HTERT RPE-1 (cell line): ENCODE results near the gene CNP.

Experiments
- in situ Hi-C: fragments of 300-500 bp; cut with MboI; formaldehyde crosslinking; loops from 4 replicates; pipeline ENCODE4 v1.14.3; 2020; ENCODE audit warnings: low sequenced_read_pairs

CNP gene

DNA sequence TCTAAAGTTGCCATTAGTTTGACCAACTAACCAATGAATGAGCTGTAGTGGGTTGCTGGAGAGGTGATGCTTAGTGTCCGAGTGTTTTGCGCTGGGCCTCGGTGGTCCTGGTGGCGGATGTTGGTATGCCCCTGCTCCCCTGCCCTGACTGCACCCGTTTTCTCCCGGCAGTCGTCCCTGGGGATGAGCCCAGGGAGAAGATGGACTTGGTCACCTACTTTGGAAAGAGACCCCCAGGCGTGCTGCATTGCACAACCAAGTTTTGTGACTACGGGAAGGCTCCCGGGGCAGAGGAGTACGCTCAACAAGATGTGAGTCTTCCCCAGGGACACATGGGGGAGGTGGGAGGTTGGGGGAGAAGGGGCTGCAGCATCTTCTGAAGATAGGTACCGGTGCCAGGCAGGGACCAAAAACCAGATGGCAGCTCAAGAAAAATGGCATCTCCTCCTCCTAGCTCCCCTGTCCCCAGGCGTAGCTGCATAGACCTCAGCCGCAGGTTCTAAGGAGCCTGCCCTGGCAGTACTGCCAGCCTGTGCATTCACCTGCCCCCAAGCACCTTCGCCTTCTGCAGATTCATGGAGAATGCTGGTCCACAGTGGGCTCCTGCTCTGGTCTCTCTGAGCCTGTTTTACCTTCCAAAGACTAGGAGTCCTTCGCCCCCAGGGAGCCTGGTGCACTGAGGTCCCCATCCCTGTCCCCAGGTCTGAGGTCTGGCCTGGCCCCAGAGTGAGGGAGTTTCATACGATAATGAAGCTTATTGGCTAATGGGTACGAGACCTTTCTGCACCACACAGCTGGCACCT lies 5.3 kb downstream of the CNP start:
- in situ Hi-C loops = no loop called here

DNA sequence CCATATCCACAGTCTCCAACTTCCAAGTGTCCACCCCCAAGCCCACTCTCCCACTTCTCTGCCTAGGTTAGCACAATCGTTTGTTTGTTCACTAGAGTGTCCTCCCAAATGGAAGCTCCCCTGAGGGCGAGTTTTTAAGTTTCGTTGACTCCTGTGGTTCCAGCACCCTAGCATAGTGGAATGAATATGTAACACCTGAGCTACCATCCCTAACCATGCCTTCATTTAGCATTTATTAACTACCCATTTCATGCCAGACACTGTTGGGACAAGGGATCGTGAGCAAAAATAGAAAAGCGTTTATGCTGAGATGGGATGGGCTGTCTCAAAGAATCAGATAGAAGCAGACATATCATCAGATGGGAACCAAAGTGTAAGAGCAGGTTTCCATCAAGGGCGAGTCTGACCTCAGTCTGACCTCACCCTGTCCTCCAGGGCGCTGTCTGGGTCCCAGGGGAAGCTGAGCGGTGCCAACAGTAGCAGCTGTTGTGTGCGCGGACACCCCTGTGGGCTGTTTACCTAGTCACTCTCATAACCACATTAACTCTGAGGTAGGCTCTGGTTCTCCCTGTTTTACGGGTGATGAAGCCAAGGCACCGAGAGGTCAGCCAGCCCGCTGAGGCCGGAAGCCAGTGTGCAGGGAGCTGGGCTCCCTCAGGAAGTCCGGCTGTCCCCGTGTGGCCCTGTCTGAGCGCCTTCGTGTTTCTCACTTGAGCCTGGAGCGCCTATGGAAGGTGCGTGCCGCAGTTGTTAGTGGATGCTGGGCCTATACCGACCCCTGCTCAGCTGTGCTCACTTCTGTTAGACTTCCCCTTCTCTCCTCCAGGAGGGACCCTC lies 6.2 kb downstream of the CNP start:
- in situ Hi-C loops = no loop called here

GRCh38 chr17:41973408-41973811 lies 6.8 kb downstream of the CNP start:
- in situ Hi-C loops = no loop called here

GRCh38 chr17:41974031-41974430 lies 7.4 kb downstream of the CNP start:
- in situ Hi-C loops = no loop called here

DNA sequence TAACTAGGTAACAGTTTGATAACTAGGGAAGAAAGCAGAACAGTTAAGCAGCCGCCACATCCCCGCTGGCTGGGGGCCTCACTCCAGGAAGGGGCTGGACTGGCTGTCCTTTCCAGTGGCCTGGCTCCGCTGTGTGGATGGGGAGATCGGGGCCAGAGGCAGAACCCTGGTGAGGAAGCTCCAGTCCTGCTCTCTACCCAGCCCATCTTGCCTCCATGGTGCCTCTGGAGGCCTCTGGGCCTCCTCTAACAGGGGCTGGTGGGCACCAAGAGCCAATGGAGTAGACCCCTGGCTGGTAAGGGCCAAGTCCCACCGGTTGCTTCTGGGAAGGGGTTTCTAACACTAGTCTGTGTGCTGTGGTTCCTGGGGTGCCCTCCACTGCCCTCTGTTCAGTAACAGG lies 8.1 kb downstream of the CNP start:
- in situ Hi-C loops = no loop called here

DNA sequence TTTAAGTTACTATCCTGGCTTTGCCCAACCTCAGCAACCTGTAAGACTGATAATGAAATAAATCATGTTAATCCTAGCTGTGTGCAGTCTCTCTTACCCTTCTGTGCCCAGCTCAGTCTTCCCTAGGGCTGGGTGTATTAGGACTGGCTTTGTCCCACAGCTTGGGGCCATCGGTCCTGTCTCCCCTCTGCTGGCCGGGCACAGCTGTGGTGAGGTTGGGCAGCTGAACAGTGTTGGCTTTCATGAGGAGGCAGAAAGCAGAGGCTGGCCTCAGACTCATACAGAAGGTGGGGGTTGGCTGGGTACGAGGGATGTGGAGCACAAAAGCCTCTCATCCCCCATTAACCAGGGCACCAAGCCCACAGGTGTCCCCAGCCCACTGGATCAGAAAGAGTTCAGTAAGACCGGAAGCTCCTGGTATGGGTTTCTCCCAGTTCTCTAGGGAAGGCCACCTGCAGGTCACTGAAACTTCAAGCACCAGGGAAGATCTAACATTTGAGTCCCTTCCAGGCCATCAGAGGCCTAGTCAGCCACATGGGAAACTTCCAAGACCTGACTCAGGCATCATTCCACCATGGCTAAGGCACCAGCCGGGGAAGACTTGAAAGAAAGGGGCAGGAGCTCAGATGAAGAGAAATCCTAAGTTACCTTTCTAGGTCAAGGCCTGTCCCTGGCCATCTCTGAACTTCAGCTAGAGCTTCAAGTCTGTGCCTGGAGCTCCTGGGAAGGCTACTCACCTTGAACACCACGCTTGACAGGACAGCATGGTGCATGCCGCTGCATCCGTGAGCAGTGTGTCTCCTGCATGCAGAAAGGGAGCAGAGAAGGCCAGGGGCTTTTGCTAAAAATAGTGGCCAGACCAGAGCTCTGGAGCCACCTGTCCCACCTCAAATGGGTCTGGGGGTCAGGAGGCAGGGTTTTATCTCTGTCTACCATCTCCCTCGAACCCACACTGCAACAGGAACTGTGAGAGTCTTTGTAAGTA lies 8.8 kb downstream of the CNP start:
- in situ Hi-C loops = no loop called here

- in situ Hi-C loops = no loop called here
Observed at GRCh38 chr17:41976142-41976768, 9.7 kb downstream of the CNP start.

DNA sequence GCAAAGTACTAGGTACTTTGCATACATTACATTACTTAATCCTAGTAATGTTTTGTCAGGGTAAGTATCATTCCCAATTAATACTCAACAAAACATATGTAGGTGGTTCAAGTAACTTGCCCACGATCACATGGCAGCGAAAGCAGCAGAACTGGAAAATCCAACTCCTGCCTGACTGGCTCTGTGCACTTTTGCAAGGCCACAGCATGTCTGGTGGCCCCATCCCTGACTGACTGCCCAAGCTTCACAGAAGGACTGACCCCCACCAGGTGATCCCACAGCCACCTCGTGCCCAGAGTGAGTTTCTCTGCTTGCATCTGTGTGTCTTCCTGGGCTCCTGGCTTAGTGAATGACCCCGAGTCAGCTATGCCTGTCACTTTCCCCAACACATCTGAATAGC lies 11.4 kb downstream of the CNP start:
- in situ Hi-C loops = no loop called here

GRCh38 chr17:41982026-41982760 lies 15.6 kb downstream of the CNP start:
- in situ Hi-C loops = no loop called here

DNA sequence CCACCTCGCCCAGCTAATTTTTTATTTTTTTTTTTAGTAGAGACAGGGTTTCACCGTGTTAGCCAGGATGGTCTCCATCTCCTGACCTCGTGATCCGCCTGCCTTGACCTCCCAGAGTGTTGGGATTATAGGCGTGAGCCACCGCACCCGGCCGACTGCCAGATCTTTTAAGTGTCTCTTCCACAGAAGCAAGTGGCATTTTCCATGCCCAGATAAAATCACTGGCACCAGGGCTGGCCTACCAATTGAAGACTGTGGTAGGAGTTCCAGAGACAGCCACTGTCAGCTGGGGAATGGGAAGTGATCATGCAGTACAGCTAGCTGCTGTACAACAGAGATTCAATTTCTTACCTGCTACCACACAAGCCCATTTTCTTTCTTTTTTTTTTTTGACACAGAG lies 17.9 kb downstream of the CNP start:
- in situ Hi-C loops = no loop called here

DNA sequence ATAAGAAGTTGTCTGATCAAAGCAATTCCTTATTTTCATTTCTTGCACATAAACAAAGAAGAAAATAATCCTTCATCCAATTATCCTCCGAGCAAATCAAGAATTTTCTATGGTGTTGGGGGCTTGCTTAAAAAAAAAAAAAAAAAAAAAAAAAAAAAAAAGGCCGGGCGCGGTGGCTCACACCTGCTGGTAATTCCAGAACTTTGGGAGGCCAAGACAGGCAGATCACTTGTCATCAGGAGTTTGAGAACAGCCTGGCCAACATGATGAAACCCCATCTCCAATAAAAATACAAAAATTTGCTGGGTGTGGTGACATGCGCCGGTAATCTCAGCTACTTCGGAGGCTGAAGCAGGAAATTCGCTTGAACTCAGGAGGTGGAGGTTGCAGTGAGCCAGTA lies 19.3 kb downstream of the CNP start:
- in situ Hi-C loops = no loop called here

DNA sequence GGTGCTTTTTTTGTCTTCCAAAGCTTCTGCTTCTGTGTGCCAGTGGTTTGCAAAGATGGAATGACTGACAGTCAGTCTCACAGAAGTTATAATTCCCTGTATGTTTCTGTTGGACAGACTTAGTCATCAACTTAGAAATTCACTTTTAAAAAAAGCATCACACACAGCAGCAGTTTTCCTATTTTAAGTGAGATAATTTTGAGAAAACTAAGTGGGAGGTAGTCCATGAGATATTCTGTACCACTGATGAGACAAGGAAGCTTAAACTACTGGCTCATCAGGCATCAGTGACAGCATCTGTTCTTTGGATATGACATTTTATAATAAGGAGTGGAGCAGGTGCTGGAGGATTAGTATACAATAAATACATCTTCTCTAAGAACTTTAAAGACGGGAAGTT lies 20.0 kb downstream of the CNP start:
- in situ Hi-C loops = no loop called here

- in situ Hi-C loops = no loop called here
Observed at GRCh38 chr17:41987642-41988041, 21.0 kb downstream of the CNP start.

- in situ Hi-C loops = no loop called here
Observed at GRCh38 chr17:41988418-41988817, 21.8 kb downstream of the CNP start.

GRCh38 chr17:41989702-41990419 lies 23.3 kb downstream of the CNP start:
- in situ Hi-C loops = no loop called here

GRCh38 chr17:41992576-41992975 lies 26.0 kb downstream of the CNP start:
- in situ Hi-C loops = no loop called here

DNA sequence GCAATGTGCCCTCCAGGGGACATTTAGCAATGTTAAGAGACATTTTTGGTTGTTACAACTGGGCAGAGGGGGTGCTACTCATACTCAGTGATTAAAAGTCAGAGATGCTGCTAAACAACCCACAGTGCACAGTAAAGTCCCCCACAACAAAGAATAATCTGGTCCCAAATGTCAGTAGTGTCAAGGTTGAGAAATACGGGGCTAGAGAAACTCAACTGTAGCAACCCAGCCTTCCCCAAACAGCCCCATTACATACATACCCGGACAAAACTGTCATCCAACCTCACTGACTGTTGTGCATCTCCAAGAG lies 30.2 kb downstream of the CNP start:
- in situ Hi-C loops = no loop called here

- in situ Hi-C loops = no loop called here
Observed at GRCh38 chr17:41998497-41998896, 31.9 kb downstream of the CNP start.

GRCh38 chr17:42000413-42001133 lies 34.0 kb downstream of the CNP start:
- in situ Hi-C loops = no loop called here
